RKO (cell line): ENCODE data around the gene RHBDD3.
A peak's percentile ranks its signal among the peaks of the same experiment; 100 is the strongest.

Experiments
- DNase-seq: peaks from one replicate; pipeline ENCODE4 v3.0.0-alpha.2; 2016; ENCODE audit warnings: low spot score

The RHBDD3 gene

DNA sequence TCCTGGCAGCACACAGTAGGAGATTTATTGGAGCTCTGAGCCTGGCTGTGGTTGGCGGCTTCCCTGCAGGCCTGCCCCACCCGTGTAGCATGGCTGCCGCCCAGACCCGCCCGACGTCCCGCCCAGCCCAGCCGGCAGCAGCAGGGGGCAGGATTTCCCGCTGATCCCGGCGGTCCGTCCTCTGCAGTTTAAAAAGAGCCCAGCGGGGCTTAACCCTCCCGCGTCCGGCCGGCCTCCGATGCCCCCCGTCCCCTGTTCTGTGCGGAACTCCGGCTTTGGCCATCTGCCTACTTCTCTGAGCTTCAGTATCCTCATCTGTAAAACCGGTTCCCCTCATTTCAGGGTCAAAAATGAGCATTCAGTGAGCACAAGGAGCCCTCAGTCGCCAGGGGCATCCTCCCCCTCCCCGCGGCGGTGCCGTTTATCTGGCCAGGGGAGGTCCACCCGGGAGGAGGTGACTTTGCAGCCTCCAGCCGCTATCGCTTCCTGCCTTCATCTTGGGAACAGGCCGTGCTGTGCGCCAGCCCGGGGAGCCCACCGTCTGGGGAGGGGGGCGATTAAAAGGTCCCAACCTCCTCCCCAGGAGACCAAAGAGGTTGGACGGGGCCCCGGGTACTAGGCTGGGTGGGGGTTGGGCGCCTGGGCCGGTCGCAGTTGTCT lies 38.5 kb upstream of the RHBDD3 start, which contains the start of gene GAS2L1:
Gene GAS2L1, plus strand, starts transcription at position 476 of the 660 bp plus-strand sequence. CDS start 1,456 bp downstream, outside the sequence.
- DNase-seq = peak; percentile 84

- no peak for DNase-seq
Observed at GRCh38 chr22:29305836-29306174, 38.0 kb upstream of the RHBDD3 start.

- DNase-seq = no peak
Observed at GRCh38 chr22:29302681-29303465, 35.1 kb upstream of the RHBDD3 start.

DNA sequence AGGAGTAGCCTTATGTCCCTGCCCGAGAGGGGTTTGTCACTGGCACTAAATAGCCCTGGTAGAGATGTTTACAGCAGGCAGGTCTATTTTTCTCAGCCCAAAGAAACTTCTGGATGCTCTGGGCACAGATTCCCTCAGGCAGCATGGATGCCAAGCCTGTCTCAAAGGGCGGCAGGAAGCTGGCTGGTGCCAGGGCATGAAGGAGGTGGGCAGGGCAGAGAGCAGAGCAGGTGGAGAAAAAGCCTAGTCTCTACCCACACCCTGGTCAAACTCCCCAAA lies 34.6 kb upstream of the RHBDD3 start:
- no peak for DNase-seq

- no peak for DNase-seq
Observed at GRCh38 chr22:29301716-29302401, 34.1 kb upstream of the RHBDD3 start.

DNA sequence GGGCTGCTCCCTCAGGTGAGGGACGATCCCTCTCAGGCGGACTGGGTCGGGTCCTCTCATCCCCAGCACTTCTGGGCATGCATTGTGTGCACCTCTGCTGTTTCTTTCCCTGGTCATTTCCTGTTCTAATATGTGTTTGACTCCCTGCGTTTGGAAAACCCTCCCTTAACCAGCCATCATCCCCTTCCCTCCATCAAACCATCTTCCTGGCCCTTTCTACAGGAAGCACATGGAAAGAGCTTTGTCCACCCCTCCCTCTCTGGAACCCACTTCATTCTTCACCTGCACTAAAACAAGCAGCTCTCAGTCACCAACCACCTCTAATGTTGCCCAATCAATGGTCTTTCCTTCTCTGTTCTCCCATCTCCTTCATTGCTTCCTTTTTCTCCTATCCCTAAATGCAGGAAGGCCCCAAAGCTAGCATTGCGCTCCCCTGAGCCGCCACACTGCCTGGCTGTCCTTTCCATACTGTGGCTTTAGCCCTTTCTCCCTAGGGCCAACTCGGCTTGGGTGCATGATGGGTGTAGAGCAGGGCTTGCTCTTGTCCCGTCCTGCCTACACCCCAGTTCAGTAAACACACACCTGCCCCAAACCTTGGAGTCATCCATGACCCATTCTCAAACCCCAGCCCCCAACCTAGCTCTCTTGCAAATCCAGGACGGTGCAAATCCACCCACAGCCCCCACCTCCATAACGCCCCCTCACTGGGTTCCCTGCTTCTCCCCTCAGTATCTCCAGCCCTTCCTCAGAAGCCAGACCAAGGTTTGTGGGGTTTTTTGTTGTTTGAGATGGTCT lies 33.2 kb upstream of the RHBDD3 start:
- no peak for DNase-seq

- DNase-seq = no peak
Observed at GRCh38 chr22:29300467-29300806, 32.7 kb upstream of the RHBDD3 start.

DNA sequence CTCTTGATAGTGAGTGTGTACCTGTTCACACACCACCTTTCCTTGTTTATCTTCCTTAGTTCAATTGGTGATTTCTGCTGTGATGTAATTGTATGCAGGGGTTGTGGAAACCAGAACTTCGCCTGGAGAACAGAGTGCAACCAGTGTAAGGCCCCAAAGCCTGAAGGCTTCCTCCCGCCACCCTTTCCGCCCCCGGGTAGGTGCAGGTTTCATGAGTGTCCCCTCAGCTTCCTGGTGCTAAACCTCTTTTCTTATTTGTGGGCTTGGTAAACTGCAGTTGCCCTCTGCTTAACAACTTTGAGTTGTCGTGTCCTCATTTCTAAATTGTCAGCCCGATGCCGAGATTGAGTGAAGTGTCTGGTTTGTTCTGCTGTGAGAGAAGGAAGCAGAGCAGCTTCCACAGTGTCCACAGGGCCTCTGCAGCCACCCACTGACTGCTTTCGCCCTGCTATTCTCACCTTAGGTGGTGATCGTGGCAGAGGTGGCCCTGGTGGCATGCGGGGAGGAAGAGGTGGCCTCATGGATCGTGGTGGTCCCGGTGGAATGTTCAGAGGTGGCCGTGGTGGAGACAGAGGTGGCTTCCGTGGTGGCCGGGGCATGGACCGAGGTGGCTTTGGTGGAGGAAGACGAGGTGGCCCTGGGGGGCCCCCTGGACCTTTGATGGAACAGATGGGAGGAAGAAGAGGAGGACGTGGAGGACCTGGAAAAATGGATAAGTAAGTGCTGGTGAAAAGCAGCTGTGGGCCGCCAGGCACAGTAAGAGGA lies 31.5 kb upstream of the RHBDD3 start:
- DNase-seq = no peak

DNA sequence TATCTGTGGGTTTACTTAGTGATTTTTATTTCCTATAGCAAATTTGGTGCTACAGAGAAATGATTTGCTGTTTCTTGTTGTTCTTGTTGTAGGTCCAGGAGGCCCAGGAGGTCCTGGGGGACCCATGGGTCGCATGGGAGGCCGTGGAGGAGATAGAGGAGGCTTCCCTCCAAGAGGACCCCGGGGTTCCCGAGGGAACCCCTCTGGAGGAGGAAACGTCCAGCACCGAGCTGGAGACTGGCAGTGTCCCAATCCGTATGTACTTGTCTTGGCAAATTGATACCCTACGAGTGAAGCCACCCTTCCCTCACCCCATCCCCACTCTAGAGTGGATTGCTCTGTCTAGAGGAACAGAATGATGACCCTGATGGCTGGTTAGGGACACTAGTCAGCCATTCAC lies 30.9 kb upstream of the RHBDD3 start:
- DNase-seq = no peak

DNA sequence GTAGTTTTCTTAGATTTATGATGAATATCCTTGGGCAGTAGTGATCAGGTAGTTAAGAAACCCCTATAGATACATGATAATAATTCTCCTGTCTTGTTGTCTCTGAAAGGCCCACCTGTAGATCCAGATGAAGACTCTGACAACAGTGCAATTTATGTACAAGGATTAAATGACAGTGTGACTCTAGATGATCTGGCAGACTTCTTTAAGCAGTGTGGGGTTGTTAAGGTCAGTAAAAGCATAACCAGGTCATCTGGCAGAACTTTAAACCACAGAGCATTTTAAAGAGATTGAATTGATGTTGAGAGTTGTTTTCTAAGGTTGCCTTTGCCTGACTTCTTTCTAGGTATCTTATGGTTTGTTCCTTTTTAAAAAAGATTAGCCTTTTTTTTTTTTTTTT lies 24.6 kb upstream of the RHBDD3 start:
- no peak for DNase-seq

GRCh38 chr22:29291215-29291614 lies 23.4 kb upstream of the RHBDD3 start:
- DNase-seq = no peak

GRCh38 chr22:29290061-29290460 lies 22.3 kb upstream of the RHBDD3 start:
- DNase-seq = no peak

DNA sequence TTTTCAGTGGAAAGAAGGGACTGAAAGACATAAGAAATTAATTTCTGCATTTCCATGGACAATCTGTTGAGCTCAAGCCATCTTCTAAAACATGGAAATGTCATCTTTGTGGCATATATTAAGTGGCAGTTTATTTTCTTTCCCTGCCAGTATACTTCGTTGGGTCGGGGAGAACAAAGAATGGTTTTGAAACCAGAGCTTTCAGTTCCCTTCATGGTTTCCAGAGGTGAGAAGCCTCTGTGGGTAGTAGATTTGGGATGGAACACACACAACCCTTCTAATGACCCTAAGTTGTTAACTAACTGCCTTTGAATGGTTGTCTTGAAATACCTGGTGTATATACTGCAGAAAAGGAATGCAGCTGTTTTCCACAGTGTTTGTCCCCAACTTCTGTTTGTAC lies 21.1 kb upstream of the RHBDD3 start:
- no peak for DNase-seq

DNA sequence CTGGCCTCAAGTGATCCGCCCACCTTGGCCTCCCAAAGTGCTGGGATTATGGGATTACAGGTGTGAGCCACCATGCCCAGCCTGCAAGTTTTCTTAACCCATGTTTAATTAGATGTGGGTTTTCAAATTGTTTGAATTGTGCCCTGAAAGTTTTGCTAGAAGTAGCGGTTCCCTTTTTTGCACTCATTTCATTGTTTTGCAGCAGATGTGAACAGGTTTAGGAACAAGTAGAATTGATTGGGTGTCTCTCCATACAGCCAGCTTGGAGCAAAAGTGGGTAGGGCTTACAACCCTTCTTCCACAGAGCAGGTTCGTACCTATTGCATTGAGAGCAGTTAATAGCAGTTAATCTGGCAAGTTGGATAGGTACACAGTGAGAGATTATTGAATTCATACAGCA lies 16.4 kb upstream of the RHBDD3 start:
- DNase-seq = no peak

DNA sequence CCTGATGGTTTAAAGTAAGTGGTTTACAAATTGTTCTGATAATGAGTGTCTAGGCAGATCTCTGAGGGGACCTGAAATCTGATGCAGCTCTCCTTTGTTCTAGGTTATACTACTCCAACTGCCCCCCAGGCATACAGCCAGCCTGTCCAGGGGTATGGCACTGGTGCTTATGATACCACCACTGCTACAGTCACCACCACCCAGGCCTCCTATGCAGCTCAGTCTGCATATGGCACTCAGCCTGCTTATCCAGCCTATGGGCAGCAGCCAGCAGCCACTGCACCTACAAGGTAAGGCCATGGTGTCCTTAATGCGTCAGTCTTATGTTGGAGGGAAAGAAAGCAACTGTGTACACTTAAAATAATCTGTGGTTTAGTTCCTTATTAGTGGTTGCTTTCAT lies 10.1 kb upstream of the RHBDD3 start:
- no peak for DNase-seq

DNA sequence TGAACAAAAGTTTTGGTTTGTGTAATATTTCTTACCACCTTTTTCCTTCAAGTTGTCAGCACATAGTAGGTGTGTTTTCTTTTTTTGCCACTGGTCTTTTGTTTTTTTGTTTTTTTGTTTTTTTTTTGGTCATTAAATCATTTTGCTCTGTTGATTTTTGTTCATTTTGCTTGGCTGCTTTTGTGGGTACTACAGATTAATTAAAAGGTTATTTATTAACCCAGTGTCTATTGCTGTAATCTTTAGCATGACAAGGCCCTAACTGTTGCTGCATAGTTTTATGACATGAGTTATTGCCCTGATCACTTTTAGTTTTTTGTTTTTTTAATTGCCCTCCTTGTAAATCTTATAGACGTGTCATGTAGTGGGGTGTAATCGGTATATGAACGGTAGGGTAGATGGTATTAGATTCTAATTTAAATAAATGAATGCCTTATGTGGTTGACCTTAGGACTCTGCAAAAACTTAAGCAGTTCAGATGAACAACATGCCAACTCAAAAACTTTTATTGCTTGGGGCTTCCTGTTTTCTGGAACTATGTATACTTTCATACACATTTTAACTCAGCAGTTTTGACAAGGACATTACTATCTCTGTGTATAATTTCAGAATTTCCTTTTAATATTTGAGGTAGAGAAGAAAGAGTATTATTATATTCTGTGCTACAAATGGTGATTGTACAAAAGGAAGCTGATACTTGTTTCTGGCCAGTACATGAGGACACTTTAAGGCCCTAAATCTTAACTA lies 8.2 kb upstream of the RHBDD3 start:
- no peak for DNase-seq

- no peak for DNase-seq
Observed at GRCh38 chr22:29275167-29275566, 7.4 kb upstream of the RHBDD3 start.

- DNase-seq = no peak
Observed at GRCh38 chr22:29272624-29273023, 4.8 kb upstream of the RHBDD3 start.

GRCh38 chr22:29270475-29271271 lies 2.9 kb upstream of the RHBDD3 start:
- DNase-seq = peak; percentile 64

GRCh38 chr22:29269731-29270474 lies 2.1 kb upstream of the RHBDD3 start:
- peak; percentile 28 for DNase-seq
